Muscle layer of duodenum (tissue), 2 donors: ENCODE measurements around the gene MCF2L2.
"Not testable (repeated sequence)": the region's sequence is repeated elsewhere in the genome, so short reads cannot be mapped to it uniquely, and the experiment has no call there.

Source experiments
- H3K27ac ChIP-seq: one replicate; pipeline ENCODE4 v1.7.0; 2013; ENCODE audit warnings: mild to moderate bottlenecking, low read length
- H3K27me3 ChIP-seq: one replicate; pipeline ENCODE4 v1.7.0; 2013; ENCODE audit warnings: low read depth, mild to moderate bottlenecking, control low read depth, low read length
- H3K36me3 ChIP-seq, 2 donors: one replicate each; pipeline ENCODE4 v1.7.0; 2013; ENCODE audit warnings: low read length in 2 of 2, control low read depth in 1 of 2, mild to moderate bottlenecking in 1 of 2; ENCODE audit not compliant: insufficient read depth in 2 of 2, control insufficient read depth in 1 of 2
- H3K4me1 ChIP-seq, 2 donors: one replicate each; pipeline ENCODE4 v1.7.0; 2013; ENCODE audit warnings: low read length in 2 of 2, mild to moderate bottlenecking in 2 of 2, control low read depth in 1 of 2, moderate library complexity in 1 of 2; ENCODE audit not compliant: insufficient read depth in 2 of 2, control insufficient read depth in 1 of 2
- H3K4me3 ChIP-seq, 2 donors: one replicate each; pipeline ENCODE4 v1.7.0; 2013; ENCODE audit warnings: low read length in 2 of 2, low read depth in 1 of 2, mild to moderate bottlenecking in 1 of 2
- H3K9me3 ChIP-seq, 2 donors: one replicate each; pipeline ENCODE4 v1.7.0; 2013; ENCODE audit warnings: low read length in 2 of 2, control low read depth in 1 of 2, mild to moderate bottlenecking in 1 of 2; ENCODE audit not compliant: control insufficient read depth in 1 of 2
- donor health status: healthy.

Gene MCF2L2

GRCh38 chr3:183249006-183249718, 179.3 kb downstream of the MCF2L2 start:
- Histone ChIP-seq H3K36me3 (no peaks in the 10 kb centered on the region), H3K4me3 (no peak overlapping the region), H3K27ac (no peak overlapping the region), H3K27me3 (no peaks in the 10 kb centered on the region), H3K9me3 (no peaks in the 10 kb centered on the region), H3K4me1 (peaks cover 0 to 3% of the 10 kb centered on the region in 2 donors)

GRCh38 chr3:183247011-183247589, 181.3 kb downstream of the MCF2L2 start:
- Histone ChIP-seq H3K4me1 (no peaks in the 10 kb centered on the region), H3K36me3 (no peaks in the 10 kb centered on the region), H3K27ac (no peak overlapping the region), H3K4me3 (no peak overlapping the region), H3K9me3 (peaks cover 0 to 3% of the 10 kb centered on the region in 2 donors), H3K27me3 (no peaks in the 10 kb centered on the region)

- no peaks in the 10 kb centered on the region for H3K4me1 ChIP-seq
- H3K27ac ChIP-seq, result peak overlapping the region; percentile 47
- peaks cover 0 to 4% of the 10 kb centered on the region in 2 donors for H3K9me3 ChIP-seq
- H3K4me3 ChIP-seq, result no peak overlapping the region
- no peaks in the 10 kb centered on the region for H3K36me3 ChIP-seq
- H3K27me3 ChIP-seq, result no peaks in the 10 kb centered on the region
Observed at GRCh38 chr3:183244981-183245476, 183.4 kb downstream of the MCF2L2 start.

- H3K36me3 ChIP-seq, result no peaks in the 10 kb centered on the region
- no peaks in the 10 kb centered on the region for H3K27me3 ChIP-seq
- no peak overlapping the region for H3K27ac ChIP-seq
- peaks cover 0 to 4% of the 10 kb centered on the region in 2 donors for H3K9me3 ChIP-seq
- no peaks in the 10 kb centered on the region for H3K4me1 ChIP-seq
- H3K4me3 ChIP-seq, result no peak overlapping the region
Observed at GRCh38 chr3:183244219-183244618, 184.2 kb downstream of the MCF2L2 start.

GRCh38 chr3:183242431-183242830, 186.0 kb downstream of the MCF2L2 start:
- Histone ChIP-seq H3K27ac (no peak overlapping the region), H3K4me1 (no peaks in the 10 kb centered on the region), H3K9me3 (peaks cover 0 to 4% of the 10 kb centered on the region in 2 donors), H3K36me3 (no peaks in the 10 kb centered on the region), H3K4me3 (no peak overlapping the region), H3K27me3 (no peaks in the 10 kb centered on the region)

GRCh38 chr3:183239046-183239445, 189.4 kb downstream of the MCF2L2 start:
- Histone ChIP-seq H3K27me3 (no peaks in the 10 kb centered on the region), H3K27ac (no peak overlapping the region), H3K36me3 (no peaks in the 10 kb centered on the region), H3K4me3 (no peak overlapping the region), H3K4me1 (no peaks in the 10 kb centered on the region), H3K9me3 (peaks cover 0 to 4% of the 10 kb centered on the region in 2 donors)

- H3K27ac ChIP-seq, result no peak overlapping the region
- no peaks in the 10 kb centered on the region for H3K4me1 ChIP-seq
- no peaks in the 10 kb centered on the region for H3K9me3 ChIP-seq
- H3K36me3 ChIP-seq, result no peaks in the 10 kb centered on the region
- no peaks in the 10 kb centered on the region for H3K27me3 ChIP-seq
- no peak overlapping the region for H3K4me3 ChIP-seq
Observed at GRCh38 chr3:183233966-183234365, 194.5 kb downstream of the MCF2L2 start.

- no peaks in the 10 kb centered on the region for H3K4me1 ChIP-seq
- H3K9me3 ChIP-seq, result no peaks in the 10 kb centered on the region
- H3K27me3 ChIP-seq, result no peaks in the 10 kb centered on the region
- no peaks in the 10 kb centered on the region for H3K36me3 ChIP-seq
- H3K4me3 ChIP-seq, result no peak overlapping the region
- no peak overlapping the region for H3K27ac ChIP-seq
Observed at GRCh38 chr3:183230826-183231225, 197.6 kb downstream of the MCF2L2 start.

GRCh38 chr3:183230251-183230650, 198.2 kb downstream of the MCF2L2 start:
- not testable (repeated sequence) for H3K4me1 ChIP-seq, H3K4me3 ChIP-seq, H3K9me3 ChIP-seq, H3K27me3 ChIP-seq, H3K27ac ChIP-seq, H3K36me3 ChIP-seq

- Histone ChIP-seq H3K27ac (no peak overlapping the region), H3K36me3 (no peaks in the 10 kb centered on the region), H3K4me3 (no peak overlapping the region), H3K4me1 (no peaks in the 10 kb centered on the region), H3K27me3 (no peaks in the 10 kb centered on the region), H3K9me3 (no peaks in the 10 kb centered on the region)
Observed at GRCh38 chr3:183229178-183229577, 199.2 kb downstream of the MCF2L2 start.

- H3K9me3 ChIP-seq, result no peaks in the 10 kb centered on the region
- H3K4me1 ChIP-seq, result no peaks in the 10 kb centered on the region
- no peaks in the 10 kb centered on the region for H3K36me3 ChIP-seq
- H3K4me3 ChIP-seq, result no peak overlapping the region
- H3K27me3 ChIP-seq, result no peaks in the 10 kb centered on the region
- no peak overlapping the region for H3K27ac ChIP-seq
Observed at GRCh38 chr3:183227586-183227985, 200.8 kb downstream of the MCF2L2 start.
